ENCODE measurements around the gene FAM118B. TPM values are rescaled to one million over a fixed set of nuclear protein-coding genes. Genes with fewer than 3 reads are reported as not detected.

The FAM118B gene
- total RNA-seq, 4 donors from 2014 or later: 7.6 to 11.1 (median 8.6) TPM

DNA sequence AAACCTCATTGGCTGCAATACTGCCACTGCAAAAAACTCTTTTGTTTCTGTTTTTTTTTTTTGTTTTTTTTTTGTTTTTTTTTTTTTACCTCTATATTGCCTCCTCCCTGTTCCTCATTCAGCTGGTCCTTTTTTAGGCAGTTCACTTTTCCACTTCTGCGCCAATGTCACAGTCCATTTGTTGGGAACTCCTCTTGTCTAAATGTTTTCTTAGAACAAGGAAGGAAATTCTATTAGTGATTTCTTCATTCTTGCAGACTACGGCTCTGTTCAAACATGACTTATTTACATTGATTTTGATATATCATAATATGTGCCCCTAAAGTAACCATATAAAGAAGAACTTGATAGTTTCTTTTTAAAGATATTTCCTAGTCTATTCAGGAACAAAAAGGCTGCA is 2.9 kb downstream of the FAM118B start:
- TF ChIP-seq, protein P1, sequence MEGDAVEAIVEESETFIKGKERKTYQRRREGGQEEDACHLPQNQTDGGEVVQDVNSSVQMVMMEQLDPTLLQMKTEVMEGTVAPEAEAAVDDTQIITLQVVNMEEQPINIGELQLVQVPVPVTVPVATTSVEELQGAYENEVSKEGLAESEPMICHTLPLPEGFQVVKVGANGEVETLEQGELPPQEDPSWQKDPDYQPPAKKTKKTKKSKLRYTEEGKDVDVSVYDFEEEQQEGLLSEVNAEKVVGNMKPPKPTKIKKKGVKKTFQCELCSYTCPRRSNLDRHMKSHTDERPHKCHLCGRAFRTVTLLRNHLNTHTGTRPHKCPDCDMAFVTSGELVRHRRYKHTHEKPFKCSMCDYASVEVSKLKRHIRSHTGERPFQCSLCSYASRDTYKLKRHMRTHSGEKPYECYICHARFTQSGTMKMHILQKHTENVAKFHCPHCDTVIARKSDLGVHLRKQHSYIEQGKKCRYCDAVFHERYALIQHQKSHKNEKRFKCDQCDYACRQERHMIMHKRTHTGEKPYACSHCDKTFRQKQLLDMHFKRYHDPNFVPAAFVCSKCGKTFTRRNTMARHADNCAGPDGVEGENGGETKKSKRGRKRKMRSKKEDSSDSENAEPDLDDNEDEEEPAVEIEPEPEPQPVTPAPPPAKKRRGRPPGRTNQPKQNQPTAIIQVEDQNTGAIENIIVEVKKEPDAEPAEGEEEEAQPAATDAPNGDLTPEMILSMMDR (IDR thresholded peaks at IDR 0.05): no peak
- TF ChIP-seq POLR2A (IDR thresholded peaks at IDR 0.05) (no peak), EP300 (IDR thresholded peaks at IDR 0.05) (no peak)

GRCh38 chr11:126214841-126215240 is 3.3 kb downstream of the FAM118B start:
- Histone ChIP-seq H3K36me3 (no peaks in the 10 kb centered on the region), H3K27me3 (no peaks in the 10 kb centered on the region), H3K4me3 (no peak overlapping the region), H3K27ac (no peak overlapping the region), H3K9me3 (no peaks in the 10 kb centered on the region), H3K4me1 (peaks cover 28% of the 10 kb centered on the region)
- 30% methylated on average over 6 of the region's 6 CpGs for WGBS
- DNase-seq (ENCODE audit: low spot score in 2 of 2): no peak
- TF ChIP-seq, protein P1 (IDR thresholded peaks at IDR 0.05): no peak
- no peak for TF ChIP-seq EP300 (IDR thresholded peaks at IDR 0.05)
- no peak for TF ChIP-seq POLR2AphosphoS5 (IDR thresholded peaks at IDR 0.05)
- no peak for TF ChIP-seq POLR2A (IDR thresholded peaks at IDR 0.05)

More for the DNA sequence above, 2.9 kb downstream of the FAM118B start:
- 75% methylated on average over 2 of the region's 2 CpGs for WGBS
- Histone ChIP-seq H3K36me3 (peaks cover 2% of the 10 kb centered on the region), H3K27ac (no peak overlapping the region), H3K4me1 (peaks cover 28% of the 10 kb centered on the region), H3K4me3 (no peak overlapping the region), H3K9me3 (no peaks in the 10 kb centered on the region), H3K27me3 (no peaks in the 10 kb centered on the region)
- DNase-seq (ENCODE audit: low spot score in 2 of 2): no peak

GRCh38 chr11:126216526-126217305 is 5.1 kb downstream of the FAM118B start:
- Histone ChIP-seq H3K27me3 (no peaks in the 10 kb centered on the region), H3K36me3 (no peaks in the 10 kb centered on the region), H3K9me3 (no peaks in the 10 kb centered on the region), H3K4me3 (no peak overlapping the region), H3K4me1 (peaks cover 19% of the 10 kb centered on the region), H3K27ac (no peak overlapping the region)
- WGBS: 67% methylated on average over 6 of the region's 6 CpGs
- TF ChIP-seq POLR2A (IDR thresholded peaks at IDR 0.05) (no peak), POLR2AphosphoS5 (IDR thresholded peaks at IDR 0.05) (no peak), EP300 (IDR thresholded peaks at IDR 0.05) (no peak)
- TF ChIP-seq, protein P1 (IDR thresholded peaks at IDR 0.05): no peak
- DNase-seq (ENCODE audit: low spot score in 2 of 2): no peak

- WGBS: 72% methylated on average over 1 of the region's 1 CpG
- no peaks in the 10 kb centered on the region for H3K36me3 ChIP-seq
- H3K4me3 ChIP-seq: no peak overlapping the region
- no peak for DNase-seq (ENCODE audit: low spot score in 2 of 2)
- no peak overlapping the region for H3K27ac ChIP-seq
- no peaks in the 10 kb centered on the region for H3K9me3 ChIP-seq
- H3K4me1 ChIP-seq: peaks cover 13% of the 10 kb centered on the region
- no peaks in the 10 kb centered on the region for H3K27me3 ChIP-seq
- TF ChIP-seq EP300 (IDR thresholded peaks at IDR 0.05): no peak
- TF ChIP-seq, protein P1 (IDR thresholded peaks at IDR 0.05): no peak
- no peak for TF ChIP-seq POLR2A (IDR thresholded peaks at IDR 0.05)
- no peak for TF ChIP-seq POLR2AphosphoS5 (IDR thresholded peaks at IDR 0.05)
Observed at GRCh38 chr11:126217491-126217890, 5.9 kb downstream of the FAM118B start.

- 64% methylated on average over 4 of the region's 4 CpGs for WGBS
- peaks cover 5% of the 10 kb centered on the region for H3K4me1 ChIP-seq
- no peaks in the 10 kb centered on the region for H3K27me3 ChIP-seq
Observed at GRCh38 chr11:126219547-126219946, 8.0 kb downstream of the FAM118B start.

More at GRCh38 chr11:126219547-126219946, 8.0 kb downstream of the FAM118B start:
- Histone ChIP-seq H3K9me3 (no peaks in the 10 kb centered on the region), H3K4me3 (no peak overlapping the region), H3K36me3 (no peaks in the 10 kb centered on the region), H3K27ac (no peak overlapping the region)
- TF ChIP-seq, protein P1 (IDR thresholded peaks at IDR 0.05): no peak
- TF ChIP-seq POLR2A (IDR thresholded peaks at IDR 0.05) (no peak), EP300 (IDR thresholded peaks at IDR 0.05) (no peak), POLR2AphosphoS5 (IDR thresholded peaks at IDR 0.05) (no peak)
- no peak for DNase-seq (ENCODE audit: low spot score in 2 of 2)
